C4-2B (cell line): ENCODE data around the gene PTPN1.
A peak's percentile ranks its signal among the peaks of the same experiment; 100 is the strongest.

Source experiments
- H3K27ac ChIP-seq: fragments of 450-650 bp; 2 replicates; pipeline ENCODE4 v1.5.1; 2017
- ZFX ChIP-seq: fragments of 450-650 bp; IDR thresholded peaks from 2 replicates; pipeline ENCODE4 v1.6.1; 2017
- TF ChIP-seq, protein P1 (sequence below): fragments of 450-650 bp; conservative IDR thresholded peaks from 2 replicates; pipeline ENCODE4 v1.5.1; 2017; ENCODE audit warnings: mild to moderate bottlenecking

Gene PTPN1

DNA sequence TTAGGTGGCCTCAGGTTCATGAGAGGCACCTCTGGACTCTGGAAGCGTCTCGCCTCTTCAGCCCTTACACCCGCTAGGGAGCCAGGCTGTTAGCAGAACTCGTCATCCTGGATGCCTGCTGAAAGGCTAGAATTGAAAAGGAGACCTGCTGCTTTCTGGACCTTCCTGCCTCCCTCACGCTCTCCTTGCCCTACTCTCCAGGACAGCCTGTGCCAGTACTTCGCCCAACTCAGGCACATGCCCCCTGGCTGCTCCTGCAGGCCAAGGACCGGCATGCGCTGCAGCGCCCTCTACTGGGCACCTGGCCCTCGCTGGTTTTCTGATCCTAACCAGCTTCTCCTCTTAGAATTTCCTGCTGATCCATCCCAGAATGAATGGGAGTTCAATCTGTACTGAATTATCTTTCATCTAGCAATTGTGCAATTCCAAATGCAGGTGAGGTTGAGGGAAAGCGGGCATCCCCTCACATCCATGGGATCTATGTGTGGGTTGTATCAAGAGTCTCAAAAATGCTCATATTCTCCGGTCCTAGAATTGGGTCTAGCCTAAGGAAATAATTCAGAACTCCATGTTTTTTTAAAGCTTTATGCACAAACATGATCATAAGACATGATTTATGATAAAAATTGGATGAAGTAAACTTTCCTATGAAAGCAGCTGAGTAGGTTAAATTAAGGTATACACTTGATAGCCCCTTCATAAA is 78.0 kb downstream of the PTPN1 start:
- TF ChIP-seq ZFX = no peak
- TF ChIP-seq, protein P1, sequence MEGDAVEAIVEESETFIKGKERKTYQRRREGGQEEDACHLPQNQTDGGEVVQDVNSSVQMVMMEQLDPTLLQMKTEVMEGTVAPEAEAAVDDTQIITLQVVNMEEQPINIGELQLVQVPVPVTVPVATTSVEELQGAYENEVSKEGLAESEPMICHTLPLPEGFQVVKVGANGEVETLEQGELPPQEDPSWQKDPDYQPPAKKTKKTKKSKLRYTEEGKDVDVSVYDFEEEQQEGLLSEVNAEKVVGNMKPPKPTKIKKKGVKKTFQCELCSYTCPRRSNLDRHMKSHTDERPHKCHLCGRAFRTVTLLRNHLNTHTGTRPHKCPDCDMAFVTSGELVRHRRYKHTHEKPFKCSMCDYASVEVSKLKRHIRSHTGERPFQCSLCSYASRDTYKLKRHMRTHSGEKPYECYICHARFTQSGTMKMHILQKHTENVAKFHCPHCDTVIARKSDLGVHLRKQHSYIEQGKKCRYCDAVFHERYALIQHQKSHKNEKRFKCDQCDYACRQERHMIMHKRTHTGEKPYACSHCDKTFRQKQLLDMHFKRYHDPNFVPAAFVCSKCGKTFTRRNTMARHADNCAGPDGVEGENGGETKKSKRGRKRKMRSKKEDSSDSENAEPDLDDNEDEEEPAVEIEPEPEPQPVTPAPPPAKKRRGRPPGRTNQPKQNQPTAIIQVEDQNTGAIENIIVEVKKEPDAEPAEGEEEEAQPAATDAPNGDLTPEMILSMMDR = peak; percentile 99
- H3K27ac ChIP-seq = no peak overlapping the region

DNA sequence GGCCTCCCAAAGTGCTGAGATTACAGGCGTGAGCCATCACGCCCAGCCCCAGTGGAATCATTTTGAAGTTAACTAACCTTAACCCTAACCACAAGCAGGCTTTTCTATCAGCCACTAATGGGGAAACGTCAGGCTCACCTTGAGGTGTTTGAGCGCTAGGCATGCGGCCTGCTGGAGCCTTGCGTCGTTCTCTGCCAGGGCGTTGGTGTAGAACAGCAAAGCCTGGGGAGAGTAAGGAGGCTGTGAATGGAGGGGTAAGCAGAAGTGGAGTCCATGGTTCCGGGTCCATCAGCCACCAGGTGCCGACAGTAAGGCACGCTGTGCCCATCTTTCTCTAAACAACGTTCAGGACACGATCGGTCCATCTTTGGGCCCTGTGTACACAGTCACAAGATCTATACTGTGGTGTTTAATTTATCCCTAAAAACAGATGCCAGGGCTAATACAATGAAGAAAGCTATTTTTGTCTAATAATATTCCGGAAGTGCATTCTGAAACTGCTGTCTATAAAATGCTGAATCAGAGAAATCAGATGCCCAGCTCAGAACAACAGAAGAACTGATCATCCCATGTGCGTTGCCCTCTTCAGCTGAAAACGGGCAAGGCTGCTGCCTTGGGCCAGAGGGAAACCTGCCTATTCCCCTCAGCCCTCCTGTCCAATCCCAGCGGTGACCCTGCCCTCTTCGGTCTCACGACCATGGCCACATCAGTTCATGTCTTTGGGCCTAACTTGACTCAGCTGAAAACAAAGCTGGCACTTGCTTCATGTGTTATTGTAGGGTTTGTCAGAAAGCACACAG is 79.6 kb downstream of the PTPN1 start:
- TF ChIP-seq ZFX = no peak
- TF ChIP-seq, protein P1 = no peak
- no peak overlapping the region for H3K27ac ChIP-seq

DNA sequence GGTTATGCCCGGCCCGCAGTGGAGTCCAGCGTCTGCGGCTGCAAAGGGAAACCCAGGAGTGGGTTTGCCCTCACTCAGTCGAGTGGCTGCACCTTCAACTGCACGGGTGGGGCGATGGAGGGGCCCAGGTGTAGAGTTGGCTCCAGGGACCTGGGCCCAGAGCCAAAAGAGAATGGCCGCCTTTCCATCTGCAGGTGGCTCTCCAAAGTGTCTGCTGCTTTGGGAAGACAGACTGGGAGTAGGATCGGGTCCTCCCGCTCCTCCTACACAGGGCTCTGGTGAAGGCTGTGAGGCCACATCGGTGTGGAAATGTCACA is 80.1 kb downstream of the PTPN1 start:
- H3K27ac ChIP-seq = no peak overlapping the region
- no peak for TF ChIP-seq ZFX
- TF ChIP-seq, protein P1 = no peak

DNA sequence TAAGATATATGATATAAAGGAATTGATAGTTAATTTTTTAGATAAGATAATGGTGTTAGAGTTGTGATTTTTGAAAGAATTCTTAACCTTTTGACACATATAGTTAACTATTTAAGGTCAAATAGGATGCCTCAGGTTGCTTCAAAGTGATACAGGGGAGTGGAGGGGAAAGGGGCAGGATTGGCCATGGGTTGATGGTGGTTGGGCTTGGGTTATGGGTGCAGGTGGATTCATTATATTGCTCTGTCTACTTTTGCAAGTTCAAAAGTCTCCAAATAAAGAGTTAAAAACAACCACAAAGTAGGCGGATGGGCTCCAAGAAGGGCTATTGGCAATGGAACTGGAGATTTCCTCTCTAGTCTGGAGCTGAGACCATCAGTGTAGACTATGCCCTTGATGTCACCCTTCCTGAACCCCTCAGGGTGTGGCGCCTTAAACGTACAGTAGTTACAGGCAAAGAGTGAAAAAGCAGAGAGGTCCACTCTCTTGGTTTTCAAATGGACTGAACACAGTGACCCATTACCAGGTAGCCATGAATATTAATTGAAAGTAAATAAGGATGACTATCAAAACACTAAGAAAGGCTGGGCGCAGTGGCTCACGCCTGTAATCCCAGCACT is 81.2 kb downstream of the PTPN1 start:
- no peak for TF ChIP-seq ZFX
- TF ChIP-seq, protein P1 = no peak

DNA sequence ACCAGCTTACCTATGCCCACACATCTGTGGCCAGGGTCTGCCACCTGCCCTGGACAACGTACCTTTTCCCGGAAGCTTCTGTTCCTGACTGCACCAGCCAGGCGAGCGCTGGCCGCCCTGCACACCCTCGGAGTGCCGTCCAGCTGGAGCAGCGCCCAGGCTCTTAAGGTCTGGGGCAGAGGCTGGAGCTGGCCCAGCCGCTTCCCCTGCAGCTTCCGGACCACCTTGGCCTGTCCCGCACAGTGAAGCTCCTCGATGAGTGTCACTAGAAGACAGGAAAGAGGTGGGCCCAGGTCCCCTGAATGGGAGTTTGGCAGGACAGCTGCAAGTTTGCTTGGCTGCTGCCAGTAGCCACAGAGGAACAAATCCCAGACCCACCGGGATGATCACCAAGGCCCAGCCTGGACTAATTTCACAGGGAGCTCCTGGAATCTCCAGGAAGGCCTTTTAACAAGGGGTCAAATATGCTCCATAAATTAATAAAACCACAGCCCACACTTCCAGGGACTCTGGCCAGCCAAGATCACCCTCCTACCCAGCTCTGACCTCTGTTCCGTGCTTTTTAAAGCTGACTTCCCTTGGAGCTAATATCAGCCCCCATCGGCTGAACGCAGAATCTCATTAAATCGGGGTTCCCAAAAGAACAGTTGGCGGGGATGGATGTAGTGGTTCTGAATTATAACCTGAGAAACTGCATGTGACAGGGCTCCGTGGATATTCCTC is 82.3 kb downstream of the PTPN1 start:
- TF ChIP-seq ZFX = no peak
- TF ChIP-seq, protein P1 = no peak
- peak overlapping the region; percentile 11; the same call in 1 of the 2 replicates for H3K27ac ChIP-seq

More for the DNA sequence above, 81.2 kb downstream of the PTPN1 start:
- peak overlapping the region; percentile 11; the same call in 1 of the 2 replicates for H3K27ac ChIP-seq

DNA sequence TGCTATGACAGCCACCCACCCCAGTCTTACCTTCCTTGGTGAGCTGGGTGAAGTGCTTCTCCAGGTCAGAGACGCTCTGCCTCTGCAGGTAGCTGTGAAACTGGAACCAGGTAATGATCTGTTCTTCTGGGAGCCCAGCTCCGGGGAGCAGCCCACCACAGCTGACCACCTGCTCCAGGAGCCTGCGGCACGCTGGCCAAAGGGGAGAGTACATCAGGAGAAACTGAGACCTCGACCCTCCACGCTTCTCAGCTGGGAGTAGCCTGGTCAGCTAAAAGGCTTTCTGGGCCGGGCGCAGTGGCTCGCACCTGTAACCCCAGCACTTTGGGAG is 82.8 kb downstream of the PTPN1 start:
- TF ChIP-seq, protein P1 = no peak
- TF ChIP-seq ZFX = no peak
- no peak overlapping the region for H3K27ac ChIP-seq
